H4 (cell line): ENCODE data around the gene SPRN. TPM values are rescaled to one million over a fixed set of nuclear protein-coding genes. Genes with fewer than 3 reads are reported as not detected.
"Not testable (repeated sequence)": the region's sequence is repeated elsewhere in the genome, so short reads cannot be mapped to it uniquely, and the experiment has no call there.

Experiments
- DNase-seq: peaks from one replicate; pipeline ENCODE4 v3.0.0-alpha.2; 2015; ENCODE audit warnings: low spot score
- total RNA-seq: library from RNA; depleted of rRNA; stranded (reverse); fragments of >200 nt; shearing (Covaris generic); gene quantifications from 2 replicates; pipeline ENCODE4 v1.2.3, GENCODE V29; 2014; rRNA removed

Gene SPRN
- total RNA-seq, 1 experiment from 2014 or later: not detected

GRCh38 chr10:133386951-133387350 lies 37.5 kb downstream of the SPRN start:
- DNase-seq: not testable (repeated sequence)

- no peak for DNase-seq
These were observed 39.2 kb downstream of the SPRN start for GRCh38 chr10:133385214-133385613.

- DNase-seq: no peak
These were observed 40.4 kb downstream of the SPRN start for GRCh38 chr10:133384071-133384470.

- no peak for DNase-seq
These were observed 40.9 kb downstream of the SPRN start for GRCh38 chr10:133383551-133383950.

GRCh38 chr10:133381036-133381435 lies 43.4 kb downstream of the SPRN start:
- DNase-seq: no peak

GRCh38 chr10:133379801-133380666 lies 44.4 kb downstream of the SPRN start:
- no peak for DNase-seq

GRCh38 chr10:133379152-133379800 lies 45.1 kb downstream of the SPRN start, which contains the start of gene PAOX:
Gene PAOX, plus strand, starts transcription at chr10:133379262. Its CDS starts 55 bp downstream, at chr10:133379317.
- DNase-seq: no peak

- DNase-seq: no peak
These were observed 46.0 kb downstream of the SPRN start for GRCh38 chr10:133378251-133379096.

GRCh38 chr10:133377818-133378250 lies 46.6 kb downstream of the SPRN start:
- DNase-seq: no peak

- DNase-seq: no peak
These were observed 47.2 kb downstream of the SPRN start for GRCh38 chr10:133377025-133377817.

- DNase-seq: not testable (repeated sequence)
These were observed 48.2 kb downstream of the SPRN start for GRCh38 chr10:133376183-133376582.

- no peak for DNase-seq
These were observed 48.9 kb downstream of the SPRN start for GRCh38 chr10:133375357-133376115.

GRCh38 chr10:133373174-133374090 lies 51.0 kb downstream of the SPRN start, which contains the start of gene ECHS1:
Gene ECHS1, minus strand, starts transcription at chr10:133373354. Its CDS starts 21 bp downstream, at chr10:133373333.
- DNase-seq: peak; percentile 87

- DNase-seq: no peak
These were observed 51.9 kb downstream of the SPRN start for GRCh38 chr10:133372507-133372906.

Other genes with a start within 250 kb of the SPRN start
- not detected in 2 replicates for gene UTF1, start 194.4 kb downstream of the SPRN start, total RNA-seq
- gene VENTX, start 186.8 kb downstream of the SPRN start, total RNA-seq: not detected in 2 replicates
- gene ADAM8, start 147.8 kb downstream of the SPRN start, total RNA-seq: 0.50 and 2.8 TPM in 2 replicates
- gene TUBGCP2, start 115.8 kb downstream of the SPRN start, total RNA-seq: 49.1 and 54.5 TPM in 2 replicates
- 53.2 and 66.3 TPM in 2 replicates for gene ZNF511, start 115.7 kb downstream of the SPRN start, total RNA-seq
- not detected in 2 replicates for gene CALY, start 87.7 kb downstream of the SPRN start, total RNA-seq
- not detected in 2 replicates for gene PRAP1, start 77.3 kb downstream of the SPRN start, total RNA-seq
- gene FUOM, start 66.6 kb downstream of the SPRN start, total RNA-seq: 4.7 and 10.4 TPM in 2 replicates
- gene ECHS1, start 51.3 kb downstream of the SPRN start, total RNA-seq: 148 and 156 TPM in 2 replicates
- not detected in 2 replicates for gene PAOX, start 45.4 kb downstream of the SPRN start, total RNA-seq
- gene MTG1, start 30.5 kb downstream of the SPRN start, total RNA-seq: 22.5 and 25.7 TPM in 2 replicates
- gene SCART1, start 29.3 kb upstream of the SPRN start, total RNA-seq: 0.37 and 0.47 TPM in 2 replicates
- 0.43 and 0.50 TPM in 2 replicates for gene CYP2E1, start 102.7 kb upstream of the SPRN start, total RNA-seq
- gene SYCE1, start 141.0 kb upstream of the SPRN start, total RNA-seq: not detected in 2 replicates
- gene FRG2B, start 202.2 kb upstream of the SPRN start, total RNA-seq: 0.06 TPM in 1 of 2 replicates, not detected in the other